ENCODE results near the gene ATL1.

Gene ATL1

DNA sequence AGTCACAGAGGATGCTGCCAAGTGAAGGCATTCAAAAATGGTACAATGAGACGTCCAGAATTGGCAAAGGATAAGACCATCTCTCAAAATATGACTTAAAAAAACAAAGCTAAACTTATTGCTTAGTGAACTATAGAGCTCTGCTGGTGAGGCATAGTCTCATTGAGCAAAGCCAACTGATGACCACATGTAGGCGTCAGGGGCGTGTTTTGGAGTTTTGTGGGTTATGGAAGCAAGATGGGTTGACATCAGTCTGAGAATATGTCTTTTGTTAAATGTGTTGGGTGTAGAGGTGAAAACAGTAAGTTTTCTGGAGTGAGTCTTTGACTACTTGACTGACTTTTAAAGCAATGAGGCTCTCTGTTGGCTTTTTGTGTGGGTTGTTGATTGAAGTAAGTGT is 47.2 kb downstream of the ATL1 start:
- Histone ChIP-seq H3K27me3 (ENCODE audit: control insufficient read depth, low read length) (peaks cover 7% of the 10 kb centered on the region; the same call in 1 of the 2 replicates), H4K20me1 (ENCODE audit: control insufficient read depth, insufficient read depth, low read depth, low read length) (no peaks in the 10 kb centered on the region), H3K4me2 (ENCODE audit: low read length) (no peak overlapping the region), H3K9me3 (ENCODE audit: control insufficient read depth, insufficient read depth, low read length) (no peaks in the 10 kb centered on the region), H3K36me3 (ENCODE audit: control insufficient read depth, low read length) (no peaks in the 10 kb centered on the region), H3K27ac (ENCODE audit: low read depth, low read length) (no peak overlapping the region), H3F3A (ENCODE audit: control insufficient read depth, insufficient read depth) (no peaks in the 10 kb centered on the region), H3K79me2 (ENCODE audit: control insufficient read depth, low read length) (no peaks in the 10 kb centered on the region), H3K9me2 (replicated peaks; ENCODE audit: control insufficient read depth, low read length) (no peaks in the 10 kb centered on the region), H3K4me3 (ENCODE audit: low read length) (no peak overlapping the region), H3K4me1 (ENCODE audit: control insufficient read depth, low read length) (peaks cover 5% of the 10 kb centered on the region; the same call in 1 of the 2 replicates)
- TF ChIP-seq, protein P1, sequence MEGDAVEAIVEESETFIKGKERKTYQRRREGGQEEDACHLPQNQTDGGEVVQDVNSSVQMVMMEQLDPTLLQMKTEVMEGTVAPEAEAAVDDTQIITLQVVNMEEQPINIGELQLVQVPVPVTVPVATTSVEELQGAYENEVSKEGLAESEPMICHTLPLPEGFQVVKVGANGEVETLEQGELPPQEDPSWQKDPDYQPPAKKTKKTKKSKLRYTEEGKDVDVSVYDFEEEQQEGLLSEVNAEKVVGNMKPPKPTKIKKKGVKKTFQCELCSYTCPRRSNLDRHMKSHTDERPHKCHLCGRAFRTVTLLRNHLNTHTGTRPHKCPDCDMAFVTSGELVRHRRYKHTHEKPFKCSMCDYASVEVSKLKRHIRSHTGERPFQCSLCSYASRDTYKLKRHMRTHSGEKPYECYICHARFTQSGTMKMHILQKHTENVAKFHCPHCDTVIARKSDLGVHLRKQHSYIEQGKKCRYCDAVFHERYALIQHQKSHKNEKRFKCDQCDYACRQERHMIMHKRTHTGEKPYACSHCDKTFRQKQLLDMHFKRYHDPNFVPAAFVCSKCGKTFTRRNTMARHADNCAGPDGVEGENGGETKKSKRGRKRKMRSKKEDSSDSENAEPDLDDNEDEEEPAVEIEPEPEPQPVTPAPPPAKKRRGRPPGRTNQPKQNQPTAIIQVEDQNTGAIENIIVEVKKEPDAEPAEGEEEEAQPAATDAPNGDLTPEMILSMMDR (IDR thresholded peaks at IDR 0.05; ENCODE audit: low read depth, low read length, poor library complexity, severe bottlenecking), result no peak
- no peak for TF ChIP-seq EZH2phosphoT487 (IDR thresholded peaks at IDR 0.05; ENCODE audit: borderline replicate concordance, low read length)

- H3K79me2 ChIP-seq (ENCODE audit: control insufficient read depth, low read length), result no peaks in the 10 kb centered on the region
- TF ChIP-seq, protein P1 (IDR thresholded peaks at IDR 0.05; ENCODE audit: low read depth, low read length, poor library complexity, severe bottlenecking), result no peak
- no peak for TF ChIP-seq EZH2phosphoT487 (IDR thresholded peaks at IDR 0.05; ENCODE audit: borderline replicate concordance, low read length)
- peaks cover 8% of the 10 kb centered on the region; the same call in 1 of the 2 replicates for H3K27me3 ChIP-seq (ENCODE audit: control insufficient read depth, low read length)
- H3K9me3 ChIP-seq (ENCODE audit: control insufficient read depth, insufficient read depth, low read length), result no peaks in the 10 kb centered on the region
- H3K4me1 ChIP-seq (ENCODE audit: control insufficient read depth, low read length), result peaks cover 5% of the 10 kb centered on the region; the same call in 1 of the 2 replicates
- H3K27ac ChIP-seq (ENCODE audit: low read depth, low read length), result no peak overlapping the region
- H3K36me3 ChIP-seq (ENCODE audit: control insufficient read depth, low read length), result no peaks in the 10 kb centered on the region
- H3K4me2 ChIP-seq (ENCODE audit: low read length), result no peak overlapping the region
- no peaks in the 10 kb centered on the region for H3F3A ChIP-seq (ENCODE audit: control insufficient read depth, insufficient read depth)
- no peaks in the 10 kb centered on the region for H4K20me1 ChIP-seq (ENCODE audit: control insufficient read depth, insufficient read depth, low read depth, low read length)
- H3K4me3 ChIP-seq (ENCODE audit: low read length), result no peak overlapping the region
- no peaks in the 10 kb centered on the region for H3K9me2 ChIP-seq (replicated peaks; ENCODE audit: control insufficient read depth, low read length)
Observed at GRCh38 chr14:50607761-50608160, 47.8 kb downstream of the ATL1 start.

DNA sequence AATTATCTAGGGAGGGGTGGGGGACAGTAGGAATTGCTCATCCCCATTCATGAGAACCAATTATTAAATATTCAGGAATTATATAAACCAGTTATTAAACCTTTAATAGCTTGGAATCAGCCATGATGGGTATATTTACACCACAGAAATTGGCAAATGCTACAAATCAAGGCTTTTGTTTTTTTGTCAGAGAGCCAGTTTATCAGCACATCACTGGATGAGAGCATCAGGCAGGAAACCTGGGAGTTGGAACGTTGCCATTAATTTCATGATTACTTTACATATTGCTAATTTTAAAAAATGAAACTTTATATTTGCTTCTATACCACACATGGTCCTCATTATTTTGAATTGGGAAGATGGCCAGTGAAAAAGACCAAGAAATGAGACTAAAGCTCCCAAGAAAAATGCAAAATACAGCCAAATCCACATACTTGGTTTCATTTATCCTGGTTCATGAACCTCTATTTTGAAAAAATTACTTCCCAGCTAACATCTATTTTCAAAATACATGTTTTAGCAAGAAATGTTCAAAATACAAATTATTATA is 48.4 kb downstream of the ATL1 start:
- no peaks in the 10 kb centered on the region for H4K20me1 ChIP-seq (ENCODE audit: control insufficient read depth, insufficient read depth, low read depth, low read length)
- H3K4me3 ChIP-seq (ENCODE audit: low read length), result no peak overlapping the region
- no peak overlapping the region for H3K4me2 ChIP-seq (ENCODE audit: low read length)
- peaks cover 5% of the 10 kb centered on the region; the same call in 1 of the 2 replicates for H3K4me1 ChIP-seq (ENCODE audit: control insufficient read depth, low read length)
- no peaks in the 10 kb centered on the region for H3K9me2 ChIP-seq (replicated peaks; ENCODE audit: control insufficient read depth, low read length)
- H3K27me3 ChIP-seq (ENCODE audit: control insufficient read depth, low read length), result peaks cover 10% of the 10 kb centered on the region
- no peaks in the 10 kb centered on the region for H3K79me2 ChIP-seq (ENCODE audit: control insufficient read depth, low read length)
- no peaks in the 10 kb centered on the region for H3K36me3 ChIP-seq (ENCODE audit: control insufficient read depth, low read length)
- H3K9me3 ChIP-seq (ENCODE audit: control insufficient read depth, insufficient read depth, low read length), result no peaks in the 10 kb centered on the region
- no peaks in the 10 kb centered on the region for H3F3A ChIP-seq (ENCODE audit: control insufficient read depth, insufficient read depth)
- TF ChIP-seq, protein P1 (IDR thresholded peaks at IDR 0.05; ENCODE audit: low read depth, low read length, poor library complexity, severe bottlenecking), result no peak
- no peak for TF ChIP-seq EZH2phosphoT487 (IDR thresholded peaks at IDR 0.05; ENCODE audit: borderline replicate concordance, low read length)
- no peak overlapping the region for H3K27ac ChIP-seq (ENCODE audit: low read depth, low read length)
